ENCODE data around the gene IL15RA. TPM values are rescaled to one million over a fixed set of nuclear protein-coding genes. Genes with fewer than 3 reads are reported as not detected.

IL15RA gene
- total RNA-seq, 3 donors from 2014 or later, result 15.1 to 35.7 (median 25.9) TPM

GRCh38 chr10:5959581-5960069, 17.7 kb downstream of the IL15RA start:
- no peaks in the 10 kb centered on the region for H3K9me3 ChIP-seq
- TF ChIP-seq CTCF (IDR thresholded peaks at IDR 0.05), result no peak
- no peak for TF ChIP-seq POLR2A (IDR thresholded peaks at IDR 0.05)
- no peak for TF ChIP-seq POLR2AphosphoS5 (IDR thresholded peaks at IDR 0.05)
- no peak overlapping the region for H3K4me3 ChIP-seq
- H3K4me1 ChIP-seq, result no peaks in the 10 kb centered on the region
- no peaks in the 10 kb centered on the region for H3K36me3 ChIP-seq
- intact Hi-C loops (cut with DNase I; ENCODE audit: low total_unique reads), result no loop called here
- no peak overlapping the region for H3K27ac ChIP-seq
- H3K27me3 ChIP-seq, result no peaks in the 10 kb centered on the region
- no peak for DNase-seq (ENCODE audit: low spot score in 2 of 2)

- Histone ChIP-seq H3K27ac (no peak overlapping the region), H3K4me1 (no peaks in the 10 kb centered on the region), H3K9me3 (no peaks in the 10 kb centered on the region), H3K27me3 (no peaks in the 10 kb centered on the region), H3K4me3 (no peak overlapping the region), H3K36me3 (no peaks in the 10 kb centered on the region)
- DNase-seq (ENCODE audit: low spot score in 2 of 2), result no peak
- no peak for TF ChIP-seq POLR2AphosphoS5 (IDR thresholded peaks at IDR 0.05)
- no peak for TF ChIP-seq POLR2A (IDR thresholded peaks at IDR 0.05)
- TF ChIP-seq CTCF (IDR thresholded peaks at IDR 0.05), result no peak
- intact Hi-C loops (cut with DNase I; ENCODE audit: low total_unique reads), result no loop called here
Observed at GRCh38 chr10:5959142-5959541, 18.2 kb downstream of the IL15RA start.

- H3K4me3 ChIP-seq, result no peak overlapping the region
- no peak for TF ChIP-seq POLR2AphosphoS5 (IDR thresholded peaks at IDR 0.05)
- no peak for TF ChIP-seq CTCF (IDR thresholded peaks at IDR 0.05)
- no peak for TF ChIP-seq POLR2A (IDR thresholded peaks at IDR 0.05)
- no peaks in the 10 kb centered on the region for H3K27me3 ChIP-seq
- no peaks in the 10 kb centered on the region for H3K9me3 ChIP-seq
- H3K27ac ChIP-seq, result no peak overlapping the region
- no peaks in the 10 kb centered on the region for H3K36me3 ChIP-seq
- DNase-seq (ENCODE audit: low spot score in 2 of 2), result no peak
- H3K4me1 ChIP-seq, result no peaks in the 10 kb centered on the region
- intact Hi-C loops (cut with DNase I; ENCODE audit: low total_unique reads), result no loop called here
Observed at GRCh38 chr10:5958675-5959074, 18.7 kb downstream of the IL15RA start.

- DNase-seq (ENCODE audit: low spot score in 2 of 2), result no peak
- no peak overlapping the region for H3K27ac ChIP-seq
- no peak for TF ChIP-seq POLR2AphosphoS5 (IDR thresholded peaks at IDR 0.05)
- TF ChIP-seq POLR2A (IDR thresholded peaks at IDR 0.05), result no peak
- TF ChIP-seq CTCF (IDR thresholded peaks at IDR 0.05), result no peak
- no peaks in the 10 kb centered on the region for H3K36me3 ChIP-seq
- H3K9me3 ChIP-seq, result no peaks in the 10 kb centered on the region
- intact Hi-C loops (cut with DNase I; ENCODE audit: low total_unique reads), result no loop called here
- no peaks in the 10 kb centered on the region for H3K27me3 ChIP-seq
- H3K4me1 ChIP-seq, result no peaks in the 10 kb centered on the region
- H3K4me3 ChIP-seq, result no peak overlapping the region
Observed at GRCh38 chr10:5958077-5958476, 19.3 kb downstream of the IL15RA start.

GRCh38 chr10:5956146-5956936, 21.0 kb downstream of the IL15RA start:
- H3K9me3 ChIP-seq, result no peaks in the 10 kb centered on the region
- no peaks in the 10 kb centered on the region for H3K4me1 ChIP-seq
- H3K4me3 ChIP-seq, result no peak overlapping the region
- no peak overlapping the region for H3K27ac ChIP-seq
- no peak for DNase-seq (ENCODE audit: low spot score in 2 of 2)
- no peaks in the 10 kb centered on the region for H3K36me3 ChIP-seq
- H3K27me3 ChIP-seq, result no peaks in the 10 kb centered on the region
- intact Hi-C loops (cut with DNase I; ENCODE audit: low total_unique reads), result no loop called here
- no peak for TF ChIP-seq POLR2A (IDR thresholded peaks at IDR 0.05)
- TF ChIP-seq CTCF (IDR thresholded peaks at IDR 0.05), result no peak
